ENCODE measurements around the gene RAI2.

Gene RAI2

DNA sequence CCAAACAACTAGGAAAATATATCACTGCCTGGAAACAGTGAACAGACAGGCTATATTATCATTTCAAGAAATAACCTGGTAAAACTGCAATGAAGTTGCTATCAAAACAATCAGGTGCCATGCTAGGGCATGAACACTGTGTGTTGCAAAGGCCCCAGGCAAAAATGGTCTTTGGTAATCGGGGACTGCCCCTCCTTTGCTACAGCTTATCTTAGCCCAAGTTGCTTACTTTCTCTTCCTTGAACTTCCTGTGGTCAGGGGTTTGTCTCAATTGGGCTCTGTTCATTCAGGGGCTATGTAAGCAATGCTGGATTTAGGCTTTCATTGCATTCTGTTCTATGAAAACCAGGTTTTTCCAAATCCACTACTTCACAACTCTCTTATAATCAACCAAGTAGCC is 93.4 kb downstream of the RAI2 start:
- Histone ChIP-seq H3K36me3 (ENCODE audit: insufficient read depth, low read length) (no peaks in the 10 kb centered on the region), H3K4me3 (no peak overlapping the region), H3K9me3 (ENCODE audit: low read depth, low read length) (no peaks in the 10 kb centered on the region), H3K27ac (no peak overlapping the region), H3K9ac (ENCODE audit: insufficient read length) (no peak overlapping the region)
- TF ChIP-seq POLR2AphosphoS5 (IDR thresholded peaks at IDR 0.05; ENCODE audit: borderline replicate concordance, low read depth, low read length) (no peak), FOXP2 (optimal IDR thresholded peaks at IDR 0.05; ENCODE audit: control extremely low read depth, extremely low read length, insufficient read depth) (no peak), EZH2 (IDR thresholded peaks at IDR 0.05) (no peak)
- no peak for DNase-seq (ENCODE audit: low read depth, low spot score)

DNA sequence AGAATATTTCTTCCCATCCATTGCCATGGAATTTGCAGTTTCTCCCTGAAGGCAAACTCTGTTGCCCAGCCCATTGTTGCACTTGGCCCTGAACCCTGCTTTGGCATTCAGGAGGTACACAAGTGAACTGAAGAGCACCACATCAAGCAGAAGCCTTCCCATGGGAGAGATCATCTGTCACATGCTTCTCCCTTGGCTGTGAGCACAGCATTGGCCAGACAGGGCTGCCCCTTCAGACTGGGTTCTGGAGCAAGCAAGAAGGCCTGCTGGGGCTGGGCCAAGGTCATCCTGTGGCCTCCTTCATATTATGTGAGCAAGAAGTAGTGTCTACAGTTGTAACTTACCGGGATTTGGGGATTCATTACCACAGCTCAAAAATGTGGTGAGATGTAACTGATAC is 101.1 kb downstream of the RAI2 start:
- no peak overlapping the region for H3K27ac ChIP-seq
- TF ChIP-seq FOXP2 (optimal IDR thresholded peaks at IDR 0.05; ENCODE audit: control extremely low read depth, extremely low read length, insufficient read depth) = no peak
- TF ChIP-seq EZH2 (IDR thresholded peaks at IDR 0.05) = no peak
- no peak for TF ChIP-seq POLR2AphosphoS5 (IDR thresholded peaks at IDR 0.05; ENCODE audit: borderline replicate concordance, low read depth, low read length)
- no peak overlapping the region for H3K9ac ChIP-seq (ENCODE audit: insufficient read length)
- no peaks in the 10 kb centered on the region for H3K36me3 ChIP-seq (ENCODE audit: insufficient read depth, low read length)
- H3K9me3 ChIP-seq (ENCODE audit: low read depth, low read length) = no peaks in the 10 kb centered on the region
- no peak overlapping the region for H3K4me3 ChIP-seq
- no peak for DNase-seq (ENCODE audit: low read depth, low spot score)

DNA sequence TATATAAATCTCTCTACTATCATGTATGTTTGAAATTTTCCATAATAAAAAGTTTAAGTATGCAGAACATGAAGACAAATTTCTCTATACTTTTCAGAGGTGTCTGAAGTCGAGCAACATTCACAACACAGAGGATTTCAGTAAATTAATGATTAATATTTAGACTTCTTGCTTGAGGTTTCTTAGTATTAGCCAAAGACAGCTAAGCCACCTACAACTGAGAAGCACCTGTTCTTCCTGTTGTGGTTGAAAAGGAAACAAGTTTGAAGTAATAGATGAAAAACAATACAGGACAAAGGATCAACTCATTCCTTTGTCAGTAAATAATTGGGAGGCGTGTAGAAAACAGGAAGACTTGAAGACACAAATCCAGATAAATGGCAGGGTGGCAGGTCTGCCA is 102.7 kb downstream of the RAI2 start:
- no peak for DNase-seq (ENCODE audit: low read depth, low spot score)
- Histone ChIP-seq H3K4me3 (no peak overlapping the region), H3K9ac (ENCODE audit: insufficient read length) (no peak overlapping the region), H3K27ac (no peak overlapping the region), H3K9me3 (ENCODE audit: low read depth, low read length) (no peaks in the 10 kb centered on the region), H3K36me3 (ENCODE audit: insufficient read depth, low read length) (no peaks in the 10 kb centered on the region)
- TF ChIP-seq POLR2AphosphoS5 (IDR thresholded peaks at IDR 0.05; ENCODE audit: borderline replicate concordance, low read depth, low read length) = no peak
- no peak for TF ChIP-seq EZH2 (IDR thresholded peaks at IDR 0.05)
- no peak for TF ChIP-seq FOXP2 (optimal IDR thresholded peaks at IDR 0.05; ENCODE audit: control extremely low read depth, extremely low read length, insufficient read depth)

DNA sequence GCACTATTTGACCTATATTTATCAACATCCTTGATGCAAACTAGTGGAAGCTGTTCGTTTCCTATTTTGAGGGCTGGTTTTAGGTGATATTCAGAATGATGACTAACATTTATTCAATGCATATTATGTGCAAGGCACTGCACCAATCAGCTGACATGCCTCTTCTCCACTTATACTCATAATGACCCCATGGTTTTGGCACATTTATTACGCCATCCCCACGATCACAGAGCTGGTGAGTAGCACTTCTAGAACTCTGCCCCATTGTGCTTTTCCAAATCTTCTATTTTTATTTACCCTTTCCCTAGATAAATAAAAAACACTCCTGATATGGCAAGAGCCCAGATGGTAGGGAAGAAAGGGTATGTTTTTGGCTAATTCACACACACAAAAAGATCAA is 110.7 kb downstream of the RAI2 start:
- H3K9ac ChIP-seq (ENCODE audit: insufficient read length) = no peak overlapping the region
- no peak for TF ChIP-seq POLR2AphosphoS5 (IDR thresholded peaks at IDR 0.05; ENCODE audit: borderline replicate concordance, low read depth, low read length)
- peaks cover 7% of the 10 kb centered on the region for H3K36me3 ChIP-seq (ENCODE audit: insufficient read depth, low read length)
- no peaks in the 10 kb centered on the region for H3K9me3 ChIP-seq (ENCODE audit: low read depth, low read length)
- DNase-seq (ENCODE audit: low read depth, low spot score) = no peak
- H3K27ac ChIP-seq = no peak overlapping the region
- H3K4me3 ChIP-seq = no peak overlapping the region
